GM13977 (cell line): ENCODE measurements around the gene BPTF.
"Not testable (repeated sequence)": the region's sequence is repeated elsewhere in the genome, so short reads cannot be mapped to it uniquely, and the experiment has no call there.

Source experiments
- DNase-seq: peaks from one replicate; pipeline ENCODE4 v3.0.0; 2012; ENCODE audit warnings: low spot score
- in situ Hi-C: fragments of 300-500 bp; cut with MboI; formaldehyde crosslinking; loops from one replicate; pipeline ENCODE4 v1.12.0; 2022; ENCODE audit warnings: low sequenced_read_pairs, low pct_unique_long_range_greater_than_20kb, mixed read lengths, inconsistent platforms; ENCODE audit not compliant: unreplicated experiment
- TF ChIP-seq, protein P1 (sequence below): IDR thresholded peaks from 2 replicates; pipeline ENCODE4 v1.5.1; 2012; ENCODE audit warnings: mild to moderate bottlenecking, control low read depth; ENCODE audit not compliant: insufficient read depth; ENCODE audit errors: extremely low read depth, missing control alignments

BPTF gene

DNA sequence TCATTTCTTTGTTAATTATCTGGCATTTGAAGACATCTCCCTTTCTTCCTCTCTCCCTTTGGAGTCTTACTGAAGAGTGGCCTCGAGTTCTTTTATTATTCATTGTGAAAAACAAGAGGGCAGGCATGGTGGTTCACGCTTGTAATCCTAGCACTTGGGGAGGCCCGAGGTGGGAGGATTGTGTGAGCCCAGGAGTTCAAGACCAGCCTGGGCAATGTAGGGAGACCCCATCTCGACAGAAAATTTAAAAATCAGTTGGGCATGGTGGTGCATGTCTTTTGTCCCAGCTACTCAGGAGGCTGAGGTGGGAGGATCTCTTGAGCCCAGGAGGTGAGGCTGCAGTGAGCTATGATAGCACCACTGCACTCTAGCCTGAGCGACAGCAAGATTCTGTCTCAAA is 20.1 kb downstream of the BPTF start:
- in situ Hi-C loops = no loop called here
- DNase-seq = no peak
- TF ChIP-seq, protein P1, sequence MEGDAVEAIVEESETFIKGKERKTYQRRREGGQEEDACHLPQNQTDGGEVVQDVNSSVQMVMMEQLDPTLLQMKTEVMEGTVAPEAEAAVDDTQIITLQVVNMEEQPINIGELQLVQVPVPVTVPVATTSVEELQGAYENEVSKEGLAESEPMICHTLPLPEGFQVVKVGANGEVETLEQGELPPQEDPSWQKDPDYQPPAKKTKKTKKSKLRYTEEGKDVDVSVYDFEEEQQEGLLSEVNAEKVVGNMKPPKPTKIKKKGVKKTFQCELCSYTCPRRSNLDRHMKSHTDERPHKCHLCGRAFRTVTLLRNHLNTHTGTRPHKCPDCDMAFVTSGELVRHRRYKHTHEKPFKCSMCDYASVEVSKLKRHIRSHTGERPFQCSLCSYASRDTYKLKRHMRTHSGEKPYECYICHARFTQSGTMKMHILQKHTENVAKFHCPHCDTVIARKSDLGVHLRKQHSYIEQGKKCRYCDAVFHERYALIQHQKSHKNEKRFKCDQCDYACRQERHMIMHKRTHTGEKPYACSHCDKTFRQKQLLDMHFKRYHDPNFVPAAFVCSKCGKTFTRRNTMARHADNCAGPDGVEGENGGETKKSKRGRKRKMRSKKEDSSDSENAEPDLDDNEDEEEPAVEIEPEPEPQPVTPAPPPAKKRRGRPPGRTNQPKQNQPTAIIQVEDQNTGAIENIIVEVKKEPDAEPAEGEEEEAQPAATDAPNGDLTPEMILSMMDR = no peak

DNA sequence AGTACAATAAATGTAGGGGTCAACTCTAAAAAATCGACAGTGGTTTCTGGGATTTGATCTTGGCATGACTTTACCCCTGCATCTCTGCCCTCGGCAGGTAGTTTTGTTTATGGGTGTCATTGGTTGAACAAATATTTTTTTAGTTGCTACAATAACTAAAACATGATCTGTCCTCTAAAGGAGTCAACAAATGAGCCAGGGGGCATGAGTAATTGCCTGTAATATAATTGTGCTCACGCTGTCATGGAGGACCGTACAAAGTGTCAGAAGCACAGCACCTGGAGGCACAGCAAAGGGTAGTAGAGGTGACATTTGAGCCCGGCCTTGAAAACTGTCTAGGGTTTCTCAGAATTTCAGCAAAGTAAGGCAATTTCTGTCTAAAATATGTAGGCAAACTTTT is 22.9 kb downstream of the BPTF start:
- DNase-seq, in situ Hi-C loops: not testable (repeated sequence)

DNA sequence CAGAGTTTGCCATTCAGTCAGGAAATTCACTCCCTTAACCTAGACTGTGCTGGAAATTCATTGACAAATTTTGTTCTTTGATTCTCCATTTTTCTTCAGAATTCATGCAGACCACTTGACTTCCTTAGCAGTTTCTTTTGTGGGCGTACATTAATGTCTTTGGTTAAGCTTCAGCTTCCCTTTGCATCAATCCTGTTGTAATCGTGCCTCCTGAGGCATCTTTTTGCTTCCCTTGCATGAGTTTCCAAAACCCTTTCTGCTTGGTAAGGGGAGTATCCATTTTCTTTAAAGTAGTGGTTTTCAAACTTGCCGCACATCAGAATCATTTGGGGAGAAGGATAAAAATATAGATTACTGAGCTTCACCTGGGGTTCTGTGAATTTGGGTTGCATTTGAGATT is 23.5 kb downstream of the BPTF start:
- in situ Hi-C loops, DNase-seq: not testable (repeated sequence)

GRCh38 chr17:67850991-67851631 is 25.8 kb downstream of the BPTF start:
- in situ Hi-C loops = no loop called here
- no peak for DNase-seq
- TF ChIP-seq, protein P1 = no peak

- in situ Hi-C loops = no loop called here
- TF ChIP-seq, protein P1 = no peak
- DNase-seq = no peak
These were observed 28.4 kb downstream of the BPTF start for GRCh38 chr17:67853703-67854102.

DNA sequence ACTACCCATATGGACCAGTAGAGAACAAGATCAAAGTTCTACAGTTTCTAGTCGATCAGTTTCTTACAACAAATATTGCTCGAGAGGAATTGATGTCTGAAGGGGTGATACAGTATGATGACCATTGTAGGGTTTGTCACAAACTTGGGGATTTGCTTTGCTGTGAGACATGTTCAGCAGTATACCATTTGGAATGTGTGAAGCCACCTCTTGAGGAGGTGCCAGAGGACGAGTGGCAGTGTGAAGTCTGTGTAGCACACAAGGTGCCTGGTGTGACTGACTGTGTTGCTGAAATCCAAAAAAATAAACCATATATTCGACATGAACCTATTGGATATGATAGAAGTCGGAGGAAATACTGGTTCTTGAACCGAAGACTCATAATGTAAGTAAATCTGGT is 29.1 kb downstream of the BPTF start:
- no peak for DNase-seq
- in situ Hi-C loops = no loop called here
- TF ChIP-seq, protein P1 = no peak

GRCh38 chr17:67855504-67856324 is 30.4 kb downstream of the BPTF start:
- TF ChIP-seq, protein P1 = no peak
- no peak for DNase-seq
- in situ Hi-C loops = no loop called here

DNA sequence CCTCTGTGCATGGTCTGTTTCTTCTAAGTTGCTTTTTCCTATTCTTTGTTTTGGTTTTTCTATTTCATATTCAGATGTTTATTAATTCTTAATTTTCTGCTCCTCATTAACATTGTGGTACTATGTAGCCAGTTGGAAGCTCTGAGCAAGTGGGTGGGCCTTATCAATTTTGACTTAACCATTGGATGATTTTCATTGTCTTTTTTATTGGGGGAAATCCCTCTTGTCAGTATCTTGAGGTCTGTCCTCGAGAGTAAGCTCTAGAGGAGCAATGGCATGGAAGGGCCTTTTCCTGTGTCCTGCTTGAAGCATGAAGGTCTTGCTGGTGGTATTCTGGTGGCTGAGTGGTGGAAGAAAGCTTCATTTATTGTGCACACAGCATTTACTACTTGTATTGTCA is 31.1 kb downstream of the BPTF start:
- in situ Hi-C loops, DNase-seq: not testable (repeated sequence)
